HepG2 (cell line): Measurements from ENCODE around the gene SMYD2.

Source experiments
- CHD2 ChIP-seq: IDR thresholded peaks from 2 replicates; pipeline ENCODE4 v1.6.1; 2011; ENCODE audit warnings: low read depth, low read length, improper control_type of control experiment
- CTCF ChIP-seq: sonication (generic); formaldehyde crosslinking; IDR thresholded peaks from 2 replicates; pipeline ENCODE4 v1.5.0; 2020; ENCODE audit warnings: mild to moderate bottlenecking, missing genetic modification reagents, moderate library complexity
- ELK4 ChIP-seq: sonication (generic); formaldehyde crosslinking; IDR thresholded peaks from 2 replicates; pipeline ENCODE4 v1.9.0; 2021; ENCODE audit warnings: missing genetic modification reagents, borderline replicate concordance
- EZH2 ChIP-seq: conservative IDR thresholded peaks from 2 replicates; pipeline ENCODE4 v1.6.1; 2012; ENCODE audit warnings: mild to moderate bottlenecking, low read depth, low read length, moderate library complexity
- FOXM1 ChIP-seq: sonication (generic); formaldehyde crosslinking; IDR thresholded peaks from 2 replicates; pipeline ENCODE4 v1.5.0; 2020; ENCODE audit warnings: missing genetic modification reagents
- MAFF ChIP-seq: IDR thresholded peaks from 2 replicates; pipeline ENCODE4 v1.6.1; 2011; ENCODE audit warnings: low read depth, low read length, improper control_type of control experiment
- MZF1 ChIP-seq: sonication (generic); formaldehyde crosslinking; IDR thresholded peaks from 2 replicates; pipeline ENCODE4 v1.8.1; 2023; ENCODE audit warnings: mild to moderate bottlenecking, missing genetic modification reagents, borderline replicate concordance
- NR0B2 ChIP-seq: sonication (generic); formaldehyde crosslinking; IDR thresholded peaks from 2 replicates; pipeline ENCODE4 v1.4.0; 2020; ENCODE audit warnings: mild to moderate bottlenecking, missing genetic modification reagents
- RAD21 ChIP-seq: fragments of 450-650 bp; formaldehyde crosslinking; IDR thresholded peaks from 2 replicates; pipeline ENCODE4 v1.5.0; 2020; ENCODE audit warnings: mild to moderate bottlenecking
- RBFOX2 ChIP-seq: fragments of 200-400 bp; formaldehyde crosslinking; IDR thresholded peaks from 2 replicates; pipeline ENCODE4 v1.6.1; 2017; ENCODE audit warnings: low read depth, mild to moderate bottlenecking, low read length
- RFXANK ChIP-seq: IDR thresholded peaks from 2 replicates; pipeline ENCODE4 v1.6.1; 2016
- ZBTB38 ChIP-seq: sonication (generic); formaldehyde crosslinking; IDR thresholded peaks from 2 replicates; pipeline ENCODE4 v1.5.1; 2020; ENCODE audit warnings: mild to moderate bottlenecking, missing genetic modification reagents

GRCh38 chr1:214337511-214337910, 56.6 kb downstream of the SMYD2 start:
- TF ChIP-seq CTCF (CRISPR knock-in tag) (no peak), NR0B2 (no peak), ELK4 (CRISPR knock-in tag) (no peak), MAFF (no peak), ZBTB38 (CRISPR knock-in tag) (no peak), EZH2 (no peak), FOXM1 (CRISPR knock-in tag) (no peak), RBFOX2 (no peak), RFXANK (CRISPR knock-in tag) (no peak), RAD21 (no peak), CHD2 (no peak), MZF1 (CRISPR knock-in tag) (no peak)
